HEK293 (cell line): Measurements from ENCODE around the gene SCO1.
A peak's percentile ranks its signal among the peaks of the same experiment; 100 is the strongest.

Experiments used
- CTCF ChIA-PET: fragments of 350-600 bp; formaldehyde crosslinking; extraction: SDS; loops from one replicate; lab custom pipeline; 2021; ENCODE audit warnings: antibody characterized with exemption; lab: Yijun Ruan, JAX
- POLR2A ChIA-PET: fragments of 300-600 bp; formaldehyde crosslinking; extraction: SDS; loops from one replicate; lab custom pipeline; 2020; ENCODE audit warnings: antibody characterized with exemption, inconsistent platforms; lab: Yijun Ruan, JAX
- H3K27ac ChIP-seq: fragments of 200-500 bp; sonication (Bioruptor generic); 2 replicates; pipeline ENCODE4 v1.5.1; 2014; ENCODE audit warnings: low read depth, low read length, control low read depth, inconsistent platforms; ENCODE audit errors: extremely low read depth
- H3K36me3 ChIP-seq, 2 experiments: fragments of 200-500 bp in 1 of 2; sonication (Bioruptor generic) in 1 of 2; 1 replicate in 1 of 2; 2 replicates in 1 of 2; pipeline ENCODE4 v1.5.1; 2014 to 2017; ENCODE audit warnings: inconsistent platforms in 2 of 2, low read length in 2 of 2; ENCODE audit not compliant: control insufficient read depth in 2 of 2, insufficient read depth in 1 of 2
- H3K4me1 ChIP-seq: fragments of 200-500 bp; sonication (Bioruptor generic); 2 replicates; pipeline ENCODE4 v1.5.1; 2014; ENCODE audit warnings: mild to moderate bottlenecking, low read length, inconsistent platforms; ENCODE audit not compliant: control insufficient read depth, insufficient read depth
- H3K4me3 ChIP-seq: 2 replicates; pipeline ENCODE4 v1.5.1; 2011; ENCODE audit warnings: low read depth, mild to moderate bottlenecking, control low read depth, low read length, moderate library complexity
- H3K9me3 ChIP-seq: fragments of 200-500 bp; sonication (Bioruptor generic); 2 replicates; pipeline ENCODE4 v1.5.1; 2014; ENCODE audit warnings: low read depth, low read length, inconsistent platforms; ENCODE audit not compliant: control insufficient read depth, insufficient read depth
- KLF9 ChIP-seq: fragments of 450-650 bp; formaldehyde crosslinking; IDR thresholded peaks from 2 replicates; pipeline ENCODE4 v1.5.1; 2016; ENCODE audit warnings: missing biosample characterization, missing genetic modification characterization, low read depth
- OSR2 ChIP-seq: fragments of 450-650 bp; formaldehyde crosslinking; IDR thresholded peaks from 2 replicates; pipeline ENCODE4 v1.5.1; 2016; ENCODE audit warnings: missing biosample characterization, missing genetic modification characterization
- PRDM1 ChIP-seq: fragments of 450-650 bp; formaldehyde crosslinking; IDR thresholded peaks from 2 replicates; pipeline ENCODE4; 2016; ENCODE audit warnings: missing biosample characterization, missing genetic modification characterization
- REPIN1 ChIP-seq: fragments of 450-650 bp; formaldehyde crosslinking; IDR thresholded peaks from 2 replicates; pipeline ENCODE4 v1.5.1; 2017; ENCODE audit warnings: missing biosample characterization, missing genetic modification characterization, low read depth
- TCF7L2 ChIP-seq: IDR thresholded peaks from 2 replicates; pipeline ENCODE4 v1.6.1; 2011; ENCODE audit warnings: low read depth, mild to moderate bottlenecking, inconsistent platforms, low read length, moderate library complexity, borderline replicate concordance
- ZFHX2 ChIP-seq: fragments of 450-650 bp; formaldehyde crosslinking; conservative IDR thresholded peaks from 2 replicates; pipeline ENCODE4 v1.5.1; 2016; ENCODE audit warnings: missing biosample characterization, missing genetic modification characterization
- ZFP41 ChIP-seq: fragments of 450-650 bp; formaldehyde crosslinking; IDR thresholded peaks from 2 replicates; pipeline ENCODE4 v1.5.1; 2016; ENCODE audit warnings: missing biosample characterization, missing genetic modification characterization, borderline replicate concordance
- ZIC2 ChIP-seq: fragments of 450-650 bp; formaldehyde crosslinking; IDR thresholded peaks from 2 replicates; pipeline ENCODE4 v1.5.1; 2016; ENCODE audit warnings: missing biosample characterization, missing genetic modification characterization
- ZNF610 ChIP-seq: fragments of 450-650 bp; formaldehyde crosslinking; IDR thresholded peaks from 2 replicates; pipeline ENCODE4 v1.5.1; 2016; ENCODE audit warnings: missing biosample characterization, missing genetic modification characterization, borderline replicate concordance
- ZNF664 ChIP-seq: fragments of 450-650 bp; formaldehyde crosslinking; IDR thresholded peaks from 2 replicates; pipeline ENCODE4 v1.5.1; 2016; ENCODE audit warnings: missing biosample characterization, missing genetic modification characterization
- ZNF777 ChIP-seq: fragments of 450-650 bp; formaldehyde crosslinking; IDR thresholded peaks from 2 replicates; pipeline ENCODE4 v1.5.1; 2017; ENCODE audit warnings: missing biosample characterization, missing genetic modification characterization, borderline replicate concordance
- ZSCAN30 ChIP-seq: fragments of 450-650 bp; IDR thresholded peaks from 2 replicates; pipeline ENCODE4 v1.5.1; 2018; ENCODE audit warnings: missing biosample characterization, mild to moderate bottlenecking, missing genetic modification characterization, moderate library complexity
- TF ChIP-seq, protein P1 (sequence below): fragments of 450-650 bp; formaldehyde crosslinking; IDR thresholded peaks from 2 replicates; pipeline ENCODE4; 2016; ENCODE audit warnings: missing biosample characterization, missing genetic modification characterization
- TF ChIP-seq, protein P2 (sequence below): fragments of 450-650 bp; formaldehyde crosslinking; IDR thresholded peaks from 2 replicates; pipeline ENCODE4 v1.5.1; 2017; ENCODE audit warnings: missing biosample characterization, missing genetic modification characterization
- TF ChIP-seq, protein P3 (sequence below): fragments of 450-650 bp; formaldehyde crosslinking; IDR thresholded peaks from 2 replicates; pipeline ENCODE4 v1.5.1; 2017; ENCODE audit warnings: missing biosample characterization, missing genetic modification characterization
- TF ChIP-seq, protein P4 (sequence below): fragments of 450-650 bp; formaldehyde crosslinking; IDR thresholded peaks from 2 replicates; pipeline ENCODE4 v1.5.1; 2017; ENCODE audit warnings: missing biosample characterization, missing genetic modification characterization
- TF ChIP-seq, protein P5 (sequence below): fragments of 450-650 bp; formaldehyde crosslinking; IDR thresholded peaks from 2 replicates; pipeline ENCODE4 v1.5.1; 2016; ENCODE audit warnings: missing biosample characterization, missing genetic modification characterization
- TF ChIP-seq, protein P6 (sequence below): fragments of 450-650 bp; formaldehyde crosslinking; IDR thresholded peaks from 2 replicates; pipeline ENCODE4 v1.5.1; 2016; ENCODE audit warnings: missing biosample characterization, missing genetic modification characterization

Gene SCO1

DNA sequence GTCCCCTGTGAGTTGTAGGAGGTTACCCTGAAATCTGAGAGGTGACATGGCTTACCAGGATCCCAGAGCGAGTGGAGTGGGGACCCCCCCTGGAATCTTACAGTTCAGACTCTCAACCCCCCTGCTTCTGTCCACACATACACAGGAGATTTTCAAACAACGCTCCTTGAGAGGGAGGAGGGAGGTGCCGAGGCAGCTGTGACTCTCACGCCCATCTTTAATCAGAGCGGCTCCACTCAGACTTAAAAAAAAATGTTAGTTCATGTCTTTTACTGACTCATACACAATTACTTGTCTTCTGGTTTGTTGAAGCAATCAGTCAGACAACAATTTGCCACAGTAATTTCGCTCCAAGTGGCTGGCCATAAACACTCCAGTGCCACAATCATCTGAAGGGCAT lies 47.9 kb upstream of the SCO1 start (continued):
- TF ChIP-seq, protein P1, sequence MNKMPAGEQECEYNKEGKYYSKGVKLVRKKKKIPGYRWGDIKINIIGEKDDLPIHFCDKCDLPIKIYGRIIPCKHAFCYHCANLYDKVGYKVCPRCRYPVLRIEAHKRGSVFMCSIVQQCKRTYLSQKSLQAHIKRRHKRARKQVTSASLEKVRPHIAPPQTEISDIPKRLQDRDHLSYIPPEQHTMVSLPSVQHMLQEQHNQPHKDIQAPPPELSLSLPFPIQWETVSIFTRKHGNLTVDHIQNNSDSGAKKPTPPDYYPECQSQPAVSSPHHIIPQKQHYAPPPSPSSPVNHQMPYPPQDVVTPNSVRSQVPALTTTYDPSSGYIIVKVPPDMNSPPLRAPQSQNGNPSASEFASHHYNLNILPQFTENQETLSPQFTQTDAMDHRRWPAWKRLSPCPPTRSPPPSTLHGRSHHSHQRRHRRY (tag by site-specific recombination): no peak
- TF ChIP-seq, all 188 proteins: peak for 0

DNA sequence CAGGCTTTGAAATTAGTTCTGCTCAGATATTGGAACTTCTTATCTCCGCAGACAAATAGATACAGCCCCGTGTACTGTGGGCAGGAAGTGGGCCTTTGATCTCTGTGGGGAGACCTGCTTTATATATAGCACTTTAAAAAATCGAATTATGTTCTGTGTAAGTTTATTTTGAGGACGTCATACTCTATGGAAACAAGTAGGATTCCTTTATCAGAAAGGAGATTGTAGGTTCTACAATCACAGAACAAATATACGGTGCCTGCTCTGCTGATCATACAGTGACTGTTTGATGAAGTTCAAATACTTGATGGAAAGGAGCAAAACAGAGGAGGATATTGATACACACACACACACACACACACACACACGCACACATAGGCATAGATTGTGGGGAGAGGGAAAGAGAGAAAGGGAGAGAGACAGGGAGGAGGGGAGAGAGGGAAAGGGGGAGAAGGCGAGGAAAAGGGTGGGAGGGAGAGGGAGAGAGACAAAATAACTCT lies 47.2 kb upstream of the SCO1 start:
- H3K27ac ChIP-seq: no peak overlapping the region
- H3K4me1 ChIP-seq: peaks cover 4% of the 10 kb centered on the region; the same call in 1 of the 2 replicates
- H3K4me3 ChIP-seq: no peak overlapping the region
- no peaks in the 10 kb centered on the region for H3K36me3 ChIP-seq
- ChIA-PET POLR2A (no interaction called here), CTCF (no interaction called here)
- peak; percentile 90 for TF ChIP-seq TCF7L2
- no peak for TF ChIP-seq ZNF610 (tag by site-specific recombination)
- peak; percentile 26; the same call in 1 of the 2 replicates for TF ChIP-seq PRDM1 (tag by site-specific recombination)
- TF ChIP-seq, protein P2, sequence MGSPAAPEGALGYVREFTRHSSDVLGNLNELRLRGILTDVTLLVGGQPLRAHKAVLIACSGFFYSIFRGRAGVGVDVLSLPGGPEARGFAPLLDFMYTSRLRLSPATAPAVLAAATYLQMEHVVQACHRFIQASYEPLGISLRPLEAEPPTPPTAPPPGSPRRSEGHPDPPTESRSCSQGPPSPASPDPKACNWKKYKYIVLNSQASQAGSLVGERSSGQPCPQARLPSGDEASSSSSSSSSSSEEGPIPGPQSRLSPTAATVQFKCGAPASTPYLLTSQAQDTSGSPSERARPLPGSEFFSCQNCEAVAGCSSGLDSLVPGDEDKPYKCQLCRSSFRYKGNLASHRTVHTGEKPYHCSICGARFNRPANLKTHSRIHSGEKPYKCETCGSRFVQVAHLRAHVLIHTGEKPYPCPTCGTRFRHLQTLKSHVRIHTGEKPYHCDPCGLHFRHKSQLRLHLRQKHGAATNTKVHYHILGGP (tag by site-specific recombination): no peak
- no peak for TF ChIP-seq ZNF664 (tag by site-specific recombination)
- TF ChIP-seq, protein P3, sequence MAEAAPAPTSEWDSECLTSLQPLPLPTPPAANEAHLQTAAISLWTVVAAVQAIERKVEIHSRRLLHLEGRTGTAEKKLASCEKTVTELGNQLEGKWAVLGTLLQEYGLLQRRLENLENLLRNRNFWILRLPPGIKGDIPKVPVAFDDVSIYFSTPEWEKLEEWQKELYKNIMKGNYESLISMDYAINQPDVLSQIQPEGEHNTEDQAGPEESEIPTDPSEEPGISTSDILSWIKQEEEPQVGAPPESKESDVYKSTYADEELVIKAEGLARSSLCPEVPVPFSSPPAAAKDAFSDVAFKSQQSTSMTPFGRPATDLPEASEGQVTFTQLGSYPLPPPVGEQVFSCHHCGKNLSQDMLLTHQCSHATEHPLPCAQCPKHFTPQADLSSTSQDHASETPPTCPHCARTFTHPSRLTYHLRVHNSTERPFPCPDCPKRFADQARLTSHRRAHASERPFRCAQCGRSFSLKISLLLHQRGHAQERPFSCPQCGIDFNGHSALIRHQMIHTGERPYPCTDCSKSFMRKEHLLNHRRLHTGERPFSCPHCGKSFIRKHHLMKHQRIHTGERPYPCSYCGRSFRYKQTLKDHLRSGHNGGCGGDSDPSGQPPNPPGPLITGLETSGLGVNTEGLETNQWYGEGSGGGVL (tag by site-specific recombination): no peak
- TF ChIP-seq ZFHX2: no peak
- H3K9me3 ChIP-seq: no peaks in the 10 kb centered on the region

DNA sequence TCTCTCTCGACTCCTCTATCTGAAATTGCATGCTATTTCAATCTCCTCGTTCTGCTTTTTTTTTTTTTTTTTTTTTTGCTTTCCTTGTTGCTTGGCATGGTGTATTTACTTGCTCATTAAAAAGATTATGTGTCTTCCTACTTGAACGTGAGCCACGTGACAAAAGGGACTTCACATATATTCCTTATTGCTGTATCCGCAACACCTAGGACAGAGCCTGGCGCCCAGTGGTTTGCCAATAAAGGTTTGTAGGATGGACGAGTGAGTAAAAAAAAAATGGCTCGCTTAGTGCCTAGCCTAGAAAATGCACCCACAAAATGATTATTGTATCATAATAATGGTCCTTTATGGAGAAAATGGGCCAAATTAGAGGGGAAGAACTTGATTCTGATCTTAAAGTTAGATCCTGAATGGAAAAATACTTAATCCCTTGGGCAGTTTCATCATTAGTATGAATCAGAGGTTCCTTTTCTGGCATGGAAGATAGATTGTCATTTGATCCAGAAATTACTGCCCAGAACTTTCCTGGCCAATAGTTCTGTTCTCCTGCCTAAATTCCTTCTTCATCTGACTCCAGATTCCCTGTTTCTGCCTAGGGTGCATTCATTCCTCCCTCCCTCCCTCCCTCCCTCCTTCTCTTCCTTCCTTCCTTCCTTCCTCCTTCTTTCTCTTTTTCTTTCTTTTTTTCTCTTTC lies 46.1 kb upstream of the SCO1 start:
- ChIA-PET CTCF (interaction anchor here (1.1 kb wide), 1 partner anchor 96 kb away, joined by 3 read pairs; no protein-coding TSS in a partner anchor), POLR2A (no interaction called here)
- H3K27ac ChIP-seq: no peak overlapping the region
- TF ChIP-seq PRDM1 (tag by site-specific recombination): no peak
- TF ChIP-seq, protein P4, sequence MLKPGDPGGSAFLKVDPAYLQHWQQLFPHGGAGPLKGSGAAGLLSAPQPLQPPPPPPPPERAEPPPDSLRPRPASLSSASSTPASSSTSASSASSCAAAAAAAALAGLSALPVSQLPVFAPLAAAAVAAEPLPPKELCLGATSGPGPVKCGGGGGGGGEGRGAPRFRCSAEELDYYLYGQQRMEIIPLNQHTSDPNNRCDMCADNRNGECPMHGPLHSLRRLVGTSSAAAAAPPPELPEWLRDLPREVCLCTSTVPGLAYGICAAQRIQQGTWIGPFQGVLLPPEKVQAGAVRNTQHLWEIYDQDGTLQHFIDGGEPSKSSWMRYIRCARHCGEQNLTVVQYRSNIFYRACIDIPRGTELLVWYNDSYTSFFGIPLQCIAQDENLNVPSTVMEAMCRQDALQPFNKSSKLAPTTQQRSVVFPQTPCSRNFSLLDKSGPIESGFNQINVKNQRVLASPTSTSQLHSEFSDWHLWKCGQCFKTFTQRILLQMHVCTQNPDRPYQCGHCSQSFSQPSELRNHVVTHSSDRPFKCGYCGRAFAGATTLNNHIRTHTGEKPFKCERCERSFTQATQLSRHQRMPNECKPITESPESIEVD: no peak
- TF ChIP-seq ZNF777: no peak
- no peak for TF ChIP-seq KLF9 (tag by site-specific recombination)
- no peak for TF ChIP-seq OSR2
- TF ChIP-seq, protein P5, sequence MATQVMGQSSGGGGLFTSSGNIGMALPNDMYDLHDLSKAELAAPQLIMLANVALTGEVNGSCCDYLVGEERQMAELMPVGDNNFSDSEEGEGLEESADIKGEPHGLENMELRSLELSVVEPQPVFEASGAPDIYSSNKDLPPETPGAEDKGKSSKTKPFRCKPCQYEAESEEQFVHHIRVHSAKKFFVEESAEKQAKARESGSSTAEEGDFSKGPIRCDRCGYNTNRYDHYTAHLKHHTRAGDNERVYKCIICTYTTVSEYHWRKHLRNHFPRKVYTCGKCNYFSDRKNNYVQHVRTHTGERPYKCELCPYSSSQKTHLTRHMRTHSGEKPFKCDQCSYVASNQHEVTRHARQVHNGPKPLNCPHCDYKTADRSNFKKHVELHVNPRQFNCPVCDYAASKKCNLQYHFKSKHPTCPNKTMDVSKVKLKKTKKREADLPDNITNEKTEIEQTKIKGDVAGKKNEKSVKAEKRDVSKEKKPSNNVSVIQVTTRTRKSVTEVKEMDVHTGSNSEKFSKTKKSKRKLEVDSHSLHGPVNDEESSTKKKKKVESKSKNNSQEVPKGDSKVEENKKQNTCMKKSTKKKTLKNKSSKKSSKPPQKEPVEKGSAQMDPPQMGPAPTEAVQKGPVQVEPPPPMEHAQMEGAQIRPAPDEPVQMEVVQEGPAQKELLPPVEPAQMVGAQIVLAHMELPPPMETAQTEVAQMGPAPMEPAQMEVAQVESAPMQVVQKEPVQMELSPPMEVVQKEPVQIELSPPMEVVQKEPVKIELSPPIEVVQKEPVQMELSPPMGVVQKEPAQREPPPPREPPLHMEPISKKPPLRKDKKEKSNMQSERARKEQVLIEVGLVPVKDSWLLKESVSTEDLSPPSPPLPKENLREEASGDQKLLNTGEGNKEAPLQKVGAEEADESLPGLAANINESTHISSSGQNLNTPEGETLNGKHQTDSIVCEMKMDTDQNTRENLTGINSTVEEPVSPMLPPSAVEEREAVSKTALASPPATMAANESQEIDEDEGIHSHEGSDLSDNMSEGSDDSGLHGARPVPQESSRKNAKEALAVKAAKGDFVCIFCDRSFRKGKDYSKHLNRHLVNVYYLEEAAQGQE (tag by site-specific recombination): no peak
- TF ChIP-seq ZFP41 (tag by site-specific recombination): no peak
- TF ChIP-seq REPIN1: no peak
- no peak for TF ChIP-seq ZIC2
- TF ChIP-seq, protein P6, sequence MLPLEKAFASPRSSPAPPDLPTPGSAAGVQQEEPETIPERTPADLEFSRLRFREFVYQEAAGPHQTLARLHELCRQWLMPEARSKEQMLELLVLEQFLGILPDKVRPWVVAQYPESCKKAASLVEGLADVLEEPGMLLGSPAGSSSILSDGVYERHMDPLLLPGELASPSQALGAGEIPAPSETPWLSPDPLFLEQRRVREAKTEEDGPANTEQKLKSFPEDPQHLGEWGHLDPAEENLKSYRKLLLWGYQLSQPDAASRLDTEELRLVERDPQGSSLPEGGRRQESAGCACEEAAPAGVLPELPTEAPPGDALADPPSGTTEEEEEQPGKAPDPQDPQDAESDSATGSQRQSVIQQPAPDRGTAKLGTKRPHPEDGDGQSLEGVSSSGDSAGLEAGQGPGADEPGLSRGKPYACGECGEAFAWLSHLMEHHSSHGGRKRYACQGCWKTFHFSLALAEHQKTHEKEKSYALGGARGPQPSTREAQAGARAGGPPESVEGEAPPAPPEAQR (tag by site-specific recombination): no peak
- TF ChIP-seq ZSCAN30 (tag by site-specific recombination): no peak

More for the DNA sequence above, 46.1 kb upstream of the SCO1 start:
- no peak overlapping the region for H3K4me3 ChIP-seq
- no peaks in the 10 kb centered on the region for H3K9me3 ChIP-seq
- no peaks in the 10 kb centered on the region for H3K36me3 ChIP-seq
- peaks cover 4% of the 10 kb centered on the region; the same call in 1 of the 2 replicates for H3K4me1 ChIP-seq
